Measurements from ENCODE around the gene NDOR1. TPM values are rescaled to one million over a fixed set of nuclear protein-coding genes. Genes with fewer than 3 reads are reported as not detected.
A peak's percentile ranks its signal among the peaks of the same experiment; 100 is the strongest.

Gene NDOR1
- total RNA-seq, 1 donor from 2014 or later, result 39.4 TPM

DNA sequence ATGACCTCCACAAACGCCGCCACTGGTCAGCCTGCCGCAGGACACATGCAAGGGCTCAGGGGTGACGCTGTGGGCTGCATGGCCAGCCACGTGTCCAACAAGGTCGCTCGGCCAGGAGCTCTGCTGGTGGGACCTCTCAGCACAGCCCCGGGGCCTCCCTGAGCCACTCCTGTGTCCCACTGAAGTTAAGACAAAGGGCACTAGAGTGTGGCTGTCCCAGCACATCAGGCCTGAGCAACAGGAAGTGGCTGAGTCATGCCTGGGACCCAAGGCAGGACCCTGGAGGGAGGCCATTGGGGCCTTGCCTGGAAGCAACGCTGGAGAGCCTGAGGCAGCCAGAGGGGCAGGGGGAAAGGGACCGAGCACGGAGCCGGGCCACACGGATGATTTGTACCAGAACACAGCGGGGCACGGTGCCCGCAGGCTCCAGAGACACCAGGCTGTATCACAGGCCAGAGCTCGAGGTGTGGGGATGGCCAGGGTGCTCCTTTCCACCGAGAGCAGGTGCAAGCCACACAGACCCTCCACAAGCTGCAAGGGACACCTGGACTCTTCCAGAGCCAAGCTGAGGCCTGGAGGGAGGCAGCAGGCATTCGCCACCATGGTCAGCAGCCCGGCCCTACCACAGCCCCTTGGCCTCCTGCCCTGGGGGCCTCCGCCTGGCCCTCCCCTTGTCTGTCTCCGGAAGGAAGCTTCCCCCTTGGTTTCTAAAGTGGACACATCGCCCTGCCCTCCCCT is 27.1 kb upstream of the NDOR1 start:
- H3K9me3 Mint-ChIP-seq, result no peaks in the 10 kb centered on the region
- no peak overlapping the region for H3K4me3 Mint-ChIP-seq
- TF ChIP-seq, protein P1, sequence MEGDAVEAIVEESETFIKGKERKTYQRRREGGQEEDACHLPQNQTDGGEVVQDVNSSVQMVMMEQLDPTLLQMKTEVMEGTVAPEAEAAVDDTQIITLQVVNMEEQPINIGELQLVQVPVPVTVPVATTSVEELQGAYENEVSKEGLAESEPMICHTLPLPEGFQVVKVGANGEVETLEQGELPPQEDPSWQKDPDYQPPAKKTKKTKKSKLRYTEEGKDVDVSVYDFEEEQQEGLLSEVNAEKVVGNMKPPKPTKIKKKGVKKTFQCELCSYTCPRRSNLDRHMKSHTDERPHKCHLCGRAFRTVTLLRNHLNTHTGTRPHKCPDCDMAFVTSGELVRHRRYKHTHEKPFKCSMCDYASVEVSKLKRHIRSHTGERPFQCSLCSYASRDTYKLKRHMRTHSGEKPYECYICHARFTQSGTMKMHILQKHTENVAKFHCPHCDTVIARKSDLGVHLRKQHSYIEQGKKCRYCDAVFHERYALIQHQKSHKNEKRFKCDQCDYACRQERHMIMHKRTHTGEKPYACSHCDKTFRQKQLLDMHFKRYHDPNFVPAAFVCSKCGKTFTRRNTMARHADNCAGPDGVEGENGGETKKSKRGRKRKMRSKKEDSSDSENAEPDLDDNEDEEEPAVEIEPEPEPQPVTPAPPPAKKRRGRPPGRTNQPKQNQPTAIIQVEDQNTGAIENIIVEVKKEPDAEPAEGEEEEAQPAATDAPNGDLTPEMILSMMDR (conservative IDR thresholded peaks at IDR 0.05), result no peak
- DNase-seq (ENCODE audit: low read depth, low spot score), result no peak
- H3K4me1 Mint-ChIP-seq, result no peaks in the 10 kb centered on the region
- peaks cover 32% of the 10 kb centered on the region for H3K27me3 Mint-ChIP-seq (ENCODE audit: low read depth)
- H3K27ac Mint-ChIP-seq (ENCODE audit: unreplicated experiment), result no peak overlapping the region
- H3K36me3 Mint-ChIP-seq (ENCODE audit: low read depth), result peaks cover 2% of the 10 kb centered on the region

DNA sequence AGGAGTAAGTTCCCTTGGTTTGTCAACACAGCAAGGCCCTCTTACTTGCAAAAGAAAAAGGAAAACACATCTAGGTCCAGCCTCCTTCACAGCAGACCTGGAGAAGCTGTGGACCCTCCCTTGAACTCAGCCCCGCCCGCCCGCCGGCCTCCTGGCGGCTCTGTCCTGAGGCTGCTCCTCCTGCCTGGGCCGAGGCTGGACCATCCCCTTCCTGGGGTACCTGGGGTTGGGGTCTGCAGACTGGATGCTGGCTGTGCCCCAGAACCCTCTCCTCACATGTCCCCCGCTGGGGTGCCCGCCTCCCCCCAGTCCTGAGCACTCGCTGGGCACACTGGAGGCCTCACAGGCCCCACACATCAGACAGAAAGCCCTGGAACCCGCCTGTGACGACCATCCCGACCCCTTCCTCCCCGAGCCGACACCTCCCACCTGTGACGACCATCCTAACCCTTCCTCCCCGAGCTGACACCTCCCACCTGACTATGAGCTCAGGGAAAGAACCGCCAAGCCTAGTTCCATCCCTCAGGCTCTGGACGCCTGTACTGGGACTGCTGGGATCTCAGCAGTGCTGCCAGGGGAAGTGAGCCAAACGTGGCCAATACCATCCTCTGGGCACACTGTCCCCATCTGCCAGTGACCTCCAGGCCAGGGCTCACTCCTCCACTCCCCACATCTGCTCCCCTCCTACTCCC is 26.4 kb upstream of the NDOR1 start:
- Mint-ChIP-seq H3K9me3 (no peaks in the 10 kb centered on the region), H3K4me3 (no peak overlapping the region), H3K27me3 (ENCODE audit: low read depth) (peaks cover 25% of the 10 kb centered on the region), H3K36me3 (ENCODE audit: low read depth) (peaks cover 2% of the 10 kb centered on the region), H3K27ac (ENCODE audit: unreplicated experiment) (peak overlapping the region; percentile 75), H3K4me1 (no peaks in the 10 kb centered on the region)
- TF ChIP-seq, protein P1 (conservative IDR thresholded peaks at IDR 0.05), result no peak
- no peak for DNase-seq (ENCODE audit: low read depth, low spot score)

DNA sequence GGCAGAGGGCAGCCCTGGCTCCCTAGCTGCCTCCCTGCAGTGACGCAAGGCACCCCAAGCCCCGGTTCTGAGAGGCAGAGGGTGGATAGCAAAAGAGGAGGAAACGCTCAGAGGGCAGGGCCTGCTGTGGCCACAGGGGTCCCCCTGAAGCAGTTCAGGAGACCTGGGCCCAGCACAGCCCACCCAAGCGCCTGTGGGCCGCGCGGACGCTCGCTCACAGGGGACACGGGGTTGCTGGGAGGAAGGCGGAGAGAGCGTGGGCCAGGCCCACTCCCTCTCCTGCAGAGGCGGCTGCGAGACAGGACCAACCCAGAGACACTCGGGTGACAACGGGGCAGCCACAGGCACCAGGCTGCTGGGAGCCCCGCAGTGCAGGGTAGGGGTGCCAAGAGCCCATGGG is 25.7 kb upstream of the NDOR1 start:
- TF ChIP-seq, protein P1 (conservative IDR thresholded peaks at IDR 0.05), result no peak
- no peak overlapping the region for H3K4me3 Mint-ChIP-seq
- no peaks in the 10 kb centered on the region for H3K9me3 Mint-ChIP-seq
- H3K4me1 Mint-ChIP-seq, result no peaks in the 10 kb centered on the region
- H3K27ac Mint-ChIP-seq (ENCODE audit: unreplicated experiment), result no peak overlapping the region
- H3K36me3 Mint-ChIP-seq (ENCODE audit: low read depth), result peaks cover 2% of the 10 kb centered on the region
- no peak for DNase-seq (ENCODE audit: low read depth, low spot score)
- peaks cover 19% of the 10 kb centered on the region for H3K27me3 Mint-ChIP-seq (ENCODE audit: low read depth)

DNA sequence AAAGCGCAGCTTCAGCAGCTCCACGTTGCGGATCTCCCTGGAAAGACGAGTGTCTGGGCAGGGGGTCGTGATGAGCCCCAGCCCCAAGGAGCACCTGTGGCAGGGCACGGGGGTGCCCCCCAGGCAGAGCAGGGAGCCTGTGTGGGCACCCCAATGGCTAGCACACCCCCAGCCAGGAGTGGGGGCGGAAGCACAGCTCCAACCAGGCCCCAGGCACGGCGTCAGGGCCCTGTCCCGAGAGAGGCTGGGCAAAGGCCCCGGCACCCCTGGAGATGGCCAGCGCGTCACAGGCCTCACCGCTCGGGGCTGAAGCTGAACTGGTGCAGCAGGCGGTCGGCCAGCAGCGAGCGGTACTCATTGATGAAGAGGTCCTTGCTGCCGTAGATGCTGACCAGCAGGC is 25.0 kb upstream of the NDOR1 start:
- no peaks in the 10 kb centered on the region for H3K4me1 Mint-ChIP-seq
- H3K9me3 Mint-ChIP-seq, result no peaks in the 10 kb centered on the region
- TF ChIP-seq, protein P1 (conservative IDR thresholded peaks at IDR 0.05), result no peak
- peaks cover 2% of the 10 kb centered on the region for H3K36me3 Mint-ChIP-seq (ENCODE audit: low read depth)
- no peak for DNase-seq (ENCODE audit: low read depth, low spot score)
- no peak overlapping the region for H3K27ac Mint-ChIP-seq (ENCODE audit: unreplicated experiment)
- H3K4me3 Mint-ChIP-seq, result no peak overlapping the region
- H3K27me3 Mint-ChIP-seq (ENCODE audit: low read depth), result peaks cover 15% of the 10 kb centered on the region

DNA sequence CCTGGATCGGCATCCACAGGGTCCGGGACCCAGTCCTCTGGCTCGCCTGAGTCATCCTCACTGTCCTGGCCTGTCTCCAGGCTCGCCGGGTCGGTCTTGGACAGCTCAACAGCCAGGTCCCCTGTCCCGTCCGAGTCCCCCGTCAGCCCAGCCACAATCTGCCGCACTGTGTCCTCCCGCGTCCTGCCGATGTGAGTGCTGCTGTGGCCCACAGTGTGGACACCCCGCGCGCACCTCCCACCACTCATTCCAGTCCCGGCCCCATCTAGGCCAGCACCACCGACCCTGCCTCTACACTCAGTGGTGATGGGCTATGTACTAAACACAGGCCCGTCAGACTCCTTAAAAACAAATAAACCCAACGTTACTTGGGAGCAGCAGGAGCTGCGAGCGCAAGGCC is 23.8 kb upstream of the NDOR1 start:
- Mint-ChIP-seq H3K9me3 (no peaks in the 10 kb centered on the region), H3K4me1 (peaks cover 2% of the 10 kb centered on the region), H3K27ac (ENCODE audit: unreplicated experiment) (no peak overlapping the region), H3K36me3 (ENCODE audit: low read depth) (peaks cover 2% of the 10 kb centered on the region), H3K4me3 (peak overlapping the region; percentile 58), H3K27me3 (ENCODE audit: low read depth) (peaks cover 5% of the 10 kb centered on the region)
- DNase-seq (ENCODE audit: low read depth, low spot score), result no peak
- TF ChIP-seq, protein P1 (conservative IDR thresholded peaks at IDR 0.05), result no peak
